WTC11 (cell line): Measurements from ENCODE around the gene AGO3. TPM values are rescaled to one million over a fixed set of nuclear protein-coding genes. Genes with fewer than 3 reads are reported as not detected.

ENCODE experiments used
- ATAC-seq: fragments of 200-7000 bp; cut with Tn5 transposase; 2 replicates; pipeline ENCODE4 v1.10.0; 2021; ENCODE audit warnings: mild to moderate bottlenecking, moderate library complexity
- CTCF ChIA-PET: fragments of 300-600 bp; sonication (Branson Sonifier 250); formaldehyde crosslinking; loops from one replicate; lab custom pipeline; 2021; ENCODE audit warnings: antibody characterized with exemption; lab: Charles Lee
- POLR2A ChIA-PET: fragments of 350-600 bp; sonication (Branson Sonifier 250); formaldehyde crosslinking; loops from one replicate; lab custom pipeline; 2021; ENCODE audit warnings: antibody characterized with exemption; lab: Charles Lee
- DNase-seq: peaks from one replicate; pipeline ENCODE4 v3.0.0; 2021; ENCODE audit warnings: low spot score
- H3K27ac Mint-ChIP-seq: 2 replicates; pipeline ENCODE4 v1.8.0; 2021; ENCODE audit warnings: mixed read lengths
- H3K27me3 Mint-ChIP-seq: 2 replicates; pipeline ENCODE4 v1.8.0; 2021; ENCODE audit warnings: low read depth, mild to moderate bottlenecking, moderate library complexity, mixed read lengths
- H3K36me3 Mint-ChIP-seq: 2 replicates; pipeline ENCODE4 v1.8.0; 2021; ENCODE audit warnings: mixed read lengths
- H3K4me1 Mint-ChIP-seq: 2 replicates; pipeline ENCODE4 v1.8.0; 2022; ENCODE audit warnings: mixed read lengths
- H3K4me3 Mint-ChIP-seq: 2 replicates; pipeline ENCODE4 v1.8.0; 2021; ENCODE audit warnings: mild to moderate bottlenecking, moderate library complexity, mixed read lengths
- H3K9me3 Mint-ChIP-seq: 2 replicates; pipeline ENCODE4 v1.8.0; 2021; ENCODE audit warnings: mixed read lengths
- ESRRA ChIP-seq: sonication (generic); formaldehyde crosslinking; IDR thresholded peaks from 2 replicates; pipeline ENCODE4 v1.8.1; 2022; ENCODE audit warnings: mild to moderate bottlenecking, missing genetic modification reagents, borderline replicate concordance
- KAT7 ChIP-seq: sonication (generic); formaldehyde crosslinking; IDR thresholded peaks from 2 replicates; pipeline ENCODE4 v1.8.1; 2023; ENCODE audit warnings: missing genetic modification reagents, mild to moderate bottlenecking, borderline replicate concordance
- NFATC4 ChIP-seq: fragments of 250-450 bp; sonication (Bioruptor Pico); IDR thresholded peaks from 2 replicates; pipeline ENCODE4 v1.9.0; 2021; ENCODE audit warnings: mild to moderate bottlenecking
- NFE2L1 ChIP-seq: sonication (generic); formaldehyde crosslinking; IDR thresholded peaks from 2 replicates; pipeline ENCODE4 v1.8.1; 2023; ENCODE audit warnings: missing genetic modification reagents
- NFYB ChIP-seq: sonication (generic); formaldehyde crosslinking; conservative IDR thresholded peaks from 2 replicates; pipeline ENCODE4 v1.8.0; 2022; ENCODE audit warnings: low read depth, missing genetic modification reagents
- OVOL2 ChIP-seq: fragments of 250-450 bp; sonication (Bioruptor Pico); IDR thresholded peaks from 2 replicates; pipeline ENCODE4 v1.9.0; 2021; ENCODE audit warnings: mild to moderate bottlenecking, borderline replicate concordance
- RORB ChIP-seq: fragments of 250-450 bp; sonication (Bioruptor Pico); IDR thresholded peaks from 2 replicates; pipeline ENCODE4 v1.9.0; 2021; ENCODE audit warnings: mild to moderate bottlenecking
- SMAD3 ChIP-seq: sonication (generic); formaldehyde crosslinking; IDR thresholded peaks from 2 replicates; pipeline ENCODE4 v1.8.0; 2022; ENCODE audit warnings: missing genetic modification reagents, mild to moderate bottlenecking, borderline replicate concordance
- TCF7 ChIP-seq: sonication (generic); formaldehyde crosslinking; IDR thresholded peaks from 2 replicates; pipeline ENCODE4 v1.8.0; 2022; ENCODE audit warnings: mild to moderate bottlenecking, low read depth, missing genetic modification reagents, moderate library complexity
- ZBTB21 ChIP-seq: sonication (generic); formaldehyde crosslinking; IDR thresholded peaks from 2 replicates; pipeline ENCODE4 v1.8.1; 2023; ENCODE audit warnings: mild to moderate bottlenecking, missing genetic modification reagents, borderline replicate concordance
- ZNF138 ChIP-seq: sonication (generic); formaldehyde crosslinking; conservative IDR thresholded peaks from 2 replicates; pipeline ENCODE4 v1.8.1; 2022; ENCODE audit warnings: mild to moderate bottlenecking, moderate library complexity, missing genetic modification reagents
- ZNF396 ChIP-seq: fragments of 250-450 bp; sonication (Bioruptor Pico); IDR thresholded peaks from 2 replicates; pipeline ENCODE4 v1.8.0; 2021; ENCODE audit warnings: mild to moderate bottlenecking, moderate library complexity, borderline replicate concordance
- total RNA-seq: library from RNA; stranded (reverse); gene quantifications from 3 replicates; pipeline ENCODE4 v1.2.3, GENCODE V29; 2021
- TF ChIP-seq, protein P1 (sequence below): sonication (generic); formaldehyde crosslinking; conservative IDR thresholded peaks from 2 replicates; pipeline ENCODE4 v1.8.1; 2023; ENCODE audit warnings: mild to moderate bottlenecking, low read depth, missing genetic modification reagents, moderate library complexity
- TF ChIP-seq, protein P2 (sequence below): fragments of 200-600 bp; IDR thresholded peaks from 2 replicates; pipeline ENCODE4 v1.8.0; 2022; ENCODE audit warnings: antibody characterized with exemption
- TF ChIP-seq, protein P3 (sequence below): fragments of 250-450 bp; sonication (Bioruptor Pico); IDR thresholded peaks from 2 replicates; pipeline ENCODE4 v1.9.0; 2021; ENCODE audit warnings: mild to moderate bottlenecking
- TF ChIP-seq, protein P4 (sequence below): sonication (generic); formaldehyde crosslinking; IDR thresholded peaks from 2 replicates; pipeline ENCODE4 v1.8.1; 2022; ENCODE audit warnings: low read depth, missing genetic modification reagents, borderline replicate concordance
- TF ChIP-seq, protein P5 (sequence below): fragments of 250-450 bp; sonication (Bioruptor Pico); IDR thresholded peaks from 2 replicates; pipeline ENCODE4 v1.9.0; 2021; ENCODE audit warnings: mild to moderate bottlenecking

AGO3 gene
- total RNA-seq, 1 experiment from 2014 or later, result 26.8 TPM

DNA sequence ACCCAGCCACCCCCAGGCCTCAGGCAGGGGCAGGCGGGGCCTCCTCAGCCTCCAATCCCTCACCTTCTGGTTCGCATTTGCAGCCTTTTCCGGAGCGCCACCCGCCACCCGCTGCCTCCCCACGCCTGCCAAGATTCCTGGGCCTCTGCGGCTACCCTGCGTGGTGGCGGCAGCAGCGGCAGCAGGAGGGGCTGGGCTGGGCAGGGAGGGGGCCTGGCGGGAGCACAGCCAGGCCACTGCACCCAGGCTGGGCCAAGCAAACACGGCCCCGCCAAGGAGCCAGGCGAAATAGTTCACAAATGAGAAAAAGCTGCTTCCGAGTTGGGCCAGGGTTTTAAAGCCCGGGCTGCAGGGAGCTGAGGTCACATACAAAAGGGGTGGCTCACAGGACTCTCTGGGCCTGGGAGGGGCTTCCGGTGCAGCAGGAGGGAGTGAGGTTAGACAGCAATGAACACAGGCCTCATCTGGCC, 184.3 kb downstream of the AGO3 start (continued):
- TF ChIP-seq NFYB (CRISPR knock-in tag) (no peak), RORB (CRISPR knock-in tag) (no peak)
- TF ChIP-seq, protein P1, sequence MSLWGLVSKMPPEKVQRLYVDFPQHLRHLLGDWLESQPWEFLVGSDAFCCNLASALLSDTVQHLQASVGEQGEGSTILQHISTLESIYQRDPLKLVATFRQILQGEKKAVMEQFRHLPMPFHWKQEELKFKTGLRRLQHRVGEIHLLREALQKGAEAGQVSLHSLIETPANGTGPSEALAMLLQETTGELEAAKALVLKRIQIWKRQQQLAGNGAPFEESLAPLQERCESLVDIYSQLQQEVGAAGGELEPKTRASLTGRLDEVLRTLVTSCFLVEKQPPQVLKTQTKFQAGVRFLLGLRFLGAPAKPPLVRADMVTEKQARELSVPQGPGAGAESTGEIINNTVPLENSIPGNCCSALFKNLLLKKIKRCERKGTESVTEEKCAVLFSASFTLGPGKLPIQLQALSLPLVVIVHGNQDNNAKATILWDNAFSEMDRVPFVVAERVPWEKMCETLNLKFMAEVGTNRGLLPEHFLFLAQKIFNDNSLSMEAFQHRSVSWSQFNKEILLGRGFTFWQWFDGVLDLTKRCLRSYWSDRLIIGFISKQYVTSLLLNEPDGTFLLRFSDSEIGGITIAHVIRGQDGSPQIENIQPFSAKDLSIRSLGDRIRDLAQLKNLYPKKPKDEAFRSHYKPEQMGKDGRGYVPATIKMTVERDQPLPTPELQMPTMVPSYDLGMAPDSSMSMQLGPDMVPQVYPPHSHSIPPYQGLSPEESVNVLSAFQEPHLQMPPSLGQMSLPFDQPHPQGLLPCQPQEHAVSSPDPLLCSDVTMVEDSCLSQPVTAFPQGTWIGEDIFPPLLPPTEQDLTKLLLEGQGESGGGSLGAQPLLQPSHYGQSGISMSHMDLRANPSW, result no peak

DNA sequence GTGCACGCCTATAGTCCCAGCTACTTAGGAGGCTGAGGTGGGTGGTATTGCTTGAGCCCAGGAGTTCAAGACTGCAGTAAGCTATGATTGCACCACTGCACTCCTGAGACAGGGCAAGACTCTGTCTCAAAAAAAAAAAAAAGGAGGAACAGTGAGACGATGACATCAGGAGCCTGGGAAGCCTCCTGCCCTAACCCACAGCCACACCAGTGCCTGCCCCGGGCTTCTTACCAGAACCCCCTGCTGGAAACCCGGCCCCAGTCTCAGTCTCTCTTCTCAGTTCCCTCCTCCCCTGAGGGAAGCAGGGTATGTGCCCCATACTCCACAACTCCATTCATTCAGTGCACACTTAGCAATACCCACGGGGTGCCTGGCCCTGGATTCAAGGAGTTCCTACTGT, 185.0 kb downstream of the AGO3 start:
- DNase-seq (no peak), ATAC-seq (no peak)
- POLR2A ChIA-PET, result no interaction called here
- no peaks in the 10 kb centered on the region for H3K36me3 Mint-ChIP-seq
- H3K4me1 Mint-ChIP-seq, result no peaks in the 10 kb centered on the region
- H3K27me3 Mint-ChIP-seq, result no peaks in the 10 kb centered on the region
- TF ChIP-seq NFATC4 (CRISPR knock-in tag) (no peak), NFE2L1 (CRISPR knock-in tag) (no peak), ESRRA (CRISPR knock-in tag) (no peak), ZNF138 (CRISPR knock-in tag) (no peak), ZNF396 (CRISPR knock-in tag) (no peak), KAT7 (no peak), SMAD3 (no peak), OVOL2 (no peak), ZBTB21 (CRISPR knock-in tag) (no peak), TCF7 (CRISPR knock-in tag) (no peak)
- TF ChIP-seq, protein P2, sequence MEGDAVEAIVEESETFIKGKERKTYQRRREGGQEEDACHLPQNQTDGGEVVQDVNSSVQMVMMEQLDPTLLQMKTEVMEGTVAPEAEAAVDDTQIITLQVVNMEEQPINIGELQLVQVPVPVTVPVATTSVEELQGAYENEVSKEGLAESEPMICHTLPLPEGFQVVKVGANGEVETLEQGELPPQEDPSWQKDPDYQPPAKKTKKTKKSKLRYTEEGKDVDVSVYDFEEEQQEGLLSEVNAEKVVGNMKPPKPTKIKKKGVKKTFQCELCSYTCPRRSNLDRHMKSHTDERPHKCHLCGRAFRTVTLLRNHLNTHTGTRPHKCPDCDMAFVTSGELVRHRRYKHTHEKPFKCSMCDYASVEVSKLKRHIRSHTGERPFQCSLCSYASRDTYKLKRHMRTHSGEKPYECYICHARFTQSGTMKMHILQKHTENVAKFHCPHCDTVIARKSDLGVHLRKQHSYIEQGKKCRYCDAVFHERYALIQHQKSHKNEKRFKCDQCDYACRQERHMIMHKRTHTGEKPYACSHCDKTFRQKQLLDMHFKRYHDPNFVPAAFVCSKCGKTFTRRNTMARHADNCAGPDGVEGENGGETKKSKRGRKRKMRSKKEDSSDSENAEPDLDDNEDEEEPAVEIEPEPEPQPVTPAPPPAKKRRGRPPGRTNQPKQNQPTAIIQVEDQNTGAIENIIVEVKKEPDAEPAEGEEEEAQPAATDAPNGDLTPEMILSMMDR, result no peak
- TF ChIP-seq, protein P3, sequence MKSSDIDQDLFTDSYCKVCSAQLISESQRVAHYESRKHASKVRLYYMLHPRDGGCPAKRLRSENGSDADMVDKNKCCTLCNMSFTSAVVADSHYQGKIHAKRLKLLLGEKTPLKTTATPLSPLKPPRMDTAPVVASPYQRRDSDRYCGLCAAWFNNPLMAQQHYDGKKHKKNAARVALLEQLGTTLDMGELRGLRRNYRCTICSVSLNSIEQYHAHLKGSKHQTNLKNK, result no peak
- TF ChIP-seq, protein P1, result no peak
- TF ChIP-seq, protein P4, sequence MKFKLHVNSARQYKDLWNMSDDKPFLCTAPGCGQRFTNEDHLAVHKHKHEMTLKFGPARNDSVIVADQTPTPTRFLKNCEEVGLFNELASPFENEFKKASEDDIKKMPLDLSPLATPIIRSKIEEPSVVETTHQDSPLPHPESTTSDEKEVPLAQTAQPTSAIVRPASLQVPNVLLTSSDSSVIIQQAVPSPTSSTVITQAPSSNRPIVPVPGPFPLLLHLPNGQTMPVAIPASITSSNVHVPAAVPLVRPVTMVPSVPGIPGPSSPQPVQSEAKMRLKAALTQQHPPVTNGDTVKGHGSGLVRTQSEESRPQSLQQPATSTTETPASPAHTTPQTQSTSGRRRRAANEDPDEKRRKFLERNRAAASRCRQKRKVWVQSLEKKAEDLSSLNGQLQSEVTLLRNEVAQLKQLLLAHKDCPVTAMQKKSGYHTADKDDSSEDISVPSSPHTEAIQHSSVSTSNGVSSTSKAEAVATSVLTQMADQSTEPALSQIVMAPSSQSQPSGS (CRISPR knock-in tag), result no peak
- TF ChIP-seq, protein P5, sequence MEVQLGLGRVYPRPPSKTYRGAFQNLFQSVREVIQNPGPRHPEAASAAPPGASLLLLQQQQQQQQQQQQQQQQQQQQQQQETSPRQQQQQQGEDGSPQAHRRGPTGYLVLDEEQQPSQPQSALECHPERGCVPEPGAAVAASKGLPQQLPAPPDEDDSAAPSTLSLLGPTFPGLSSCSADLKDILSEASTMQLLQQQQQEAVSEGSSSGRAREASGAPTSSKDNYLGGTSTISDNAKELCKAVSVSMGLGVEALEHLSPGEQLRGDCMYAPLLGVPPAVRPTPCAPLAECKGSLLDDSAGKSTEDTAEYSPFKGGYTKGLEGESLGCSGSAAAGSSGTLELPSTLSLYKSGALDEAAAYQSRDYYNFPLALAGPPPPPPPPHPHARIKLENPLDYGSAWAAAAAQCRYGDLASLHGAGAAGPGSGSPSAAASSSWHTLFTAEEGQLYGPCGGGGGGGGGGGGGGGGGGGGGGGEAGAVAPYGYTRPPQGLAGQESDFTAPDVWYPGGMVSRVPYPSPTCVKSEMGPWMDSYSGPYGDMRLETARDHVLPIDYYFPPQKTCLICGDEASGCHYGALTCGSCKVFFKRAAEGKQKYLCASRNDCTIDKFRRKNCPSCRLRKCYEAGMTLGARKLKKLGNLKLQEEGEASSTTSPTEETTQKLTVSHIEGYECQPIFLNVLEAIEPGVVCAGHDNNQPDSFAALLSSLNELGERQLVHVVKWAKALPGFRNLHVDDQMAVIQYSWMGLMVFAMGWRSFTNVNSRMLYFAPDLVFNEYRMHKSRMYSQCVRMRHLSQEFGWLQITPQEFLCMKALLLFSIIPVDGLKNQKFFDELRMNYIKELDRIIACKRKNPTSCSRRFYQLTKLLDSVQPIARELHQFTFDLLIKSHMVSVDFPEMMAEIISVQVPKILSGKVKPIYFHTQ, result no peak
- no peak overlapping the region for H3K4me3 Mint-ChIP-seq
- CTCF ChIA-PET, result interaction anchor here (1.2 to 3.7 kb wide), 7 partner anchors 9 to 227 kb away, joined by 3 to 21 read pairs (median 4); partner anchors contain the start of gene TRAPPC3
- no peak overlapping the region for H3K27ac Mint-ChIP-seq
- H3K9me3 Mint-ChIP-seq, result no peaks in the 10 kb centered on the region
